Activated T-cell treated with anti-CD3 and anti-CD28 coated beads for 48 hours (primary cell): ENCODE results near the gene INSM1.
"Not testable (repeated sequence)": the region's sequence is repeated elsewhere in the genome, so short reads cannot be mapped to it uniquely, and the experiment has no call there.

Source experiments
- DNase-seq: peaks from one replicate; pipeline ENCODE4 v3.0.0-alpha.2; 2020; ENCODE audit warnings: low read depth

The INSM1 gene

GRCh38 chr20:20367575-20368417, at the start of gene INSM1:
TSS of gene INSM1 (plus strand) at chr20:20368104. CDS start at chr20:20368268, 164 bp downstream.
- peak; percentile 49 for DNase-seq

GRCh38 chr20:20318365-20319161, 49.3 kb upstream of the INSM1 start:
- no peak for DNase-seq

GRCh38 chr20:20321134-20321533, 46.8 kb upstream of the INSM1 start:
- no peak for DNase-seq

- no peak for DNase-seq
Observed at GRCh38 chr20:20321917-20322316, 46.0 kb upstream of the INSM1 start.

- no peak for DNase-seq
Observed at GRCh38 chr20:20322912-20323311, 45.0 kb upstream of the INSM1 start.

- no peak for DNase-seq
Observed at GRCh38 chr20:20327746-20328145, 40.2 kb upstream of the INSM1 start.

- DNase-seq = no peak
Observed at GRCh38 chr20:20329564-20329963, 38.3 kb upstream of the INSM1 start.

- DNase-seq = no peak
Observed at GRCh38 chr20:20331156-20331555, 36.7 kb upstream of the INSM1 start.

GRCh38 chr20:20331817-20332216, 36.1 kb upstream of the INSM1 start:
- no peak for DNase-seq

GRCh38 chr20:20333866-20334265, 34.0 kb upstream of the INSM1 start:
- DNase-seq = no peak

- no peak for DNase-seq
Observed at GRCh38 chr20:20334489-20334888, 33.4 kb upstream of the INSM1 start.

- no peak for DNase-seq
Observed at GRCh38 chr20:20338133-20338730, 29.7 kb upstream of the INSM1 start.

GRCh38 chr20:20340443-20340842, 27.5 kb upstream of the INSM1 start:
- no peak for DNase-seq

GRCh38 chr20:20341371-20341770, 26.5 kb upstream of the INSM1 start:
- no peak for DNase-seq

GRCh38 chr20:20342066-20342465, 25.8 kb upstream of the INSM1 start:
- DNase-seq = no peak

- no peak for DNase-seq
Observed at GRCh38 chr20:20343932-20344331, 24.0 kb upstream of the INSM1 start.

- DNase-seq = no peak
Observed at GRCh38 chr20:20344476-20344875, 23.4 kb upstream of the INSM1 start.

- DNase-seq = no peak
Observed at GRCh38 chr20:20353576-20353975, 14.3 kb upstream of the INSM1 start.

GRCh38 chr20:20355503-20355902, 12.4 kb upstream of the INSM1 start:
- not testable (repeated sequence) for DNase-seq

- no peak for DNase-seq
Observed at GRCh38 chr20:20358801-20359200, 9.1 kb upstream of the INSM1 start.

GRCh38 chr20:20359628-20360027, 8.3 kb upstream of the INSM1 start:
- DNase-seq = no peak

GRCh38 chr20:20360464-20360863, 7.4 kb upstream of the INSM1 start:
- no peak for DNase-seq
